ENCODE measurements around the gene VIPAS39. TPM values are rescaled to one million over a fixed set of nuclear protein-coding genes. Genes with fewer than 3 reads are reported as not detected.

The VIPAS39 gene
- total RNA-seq, 1 donor from 2014 or later, result 24.3 TPM

GRCh38 chr14:77498120-77498979 lies 40.9 kb upstream of the VIPAS39 start, which contains the start of gene ISM2:
Gene ISM2 (minus strand): TSS chr14:77498816. CDS start chr14:77498793, 23 bp downstream.
- Mint-ChIP-seq H3K36me3 (ENCODE audit: low read depth) (peaks cover 4% of the 10 kb centered on the region), H3K27ac (ENCODE audit: unreplicated experiment) (peak within 1 kb of the TSS; percentile 33), H3K9me3 (ENCODE audit: low read depth) (peaks cover 3% of the 10 kb centered on the region), H3K4me3 (ENCODE audit: unreplicated experiment) (peak within 1 kb of the TSS; percentile 57), H3K27me3 (ENCODE audit: low read depth) (peaks cover 11% of the 10 kb centered on the region), H3K4me1 (ENCODE audit: low read depth) (peaks cover 4% of the 10 kb centered on the region)
- no peak for TF ChIP-seq CTCF (IDR thresholded peaks at IDR 0.05)
- no peak for DNase-seq (ENCODE audit: low spot score)

GRCh38 chr14:77495334-77495733 lies 37.9 kb upstream of the VIPAS39 start:
- Mint-ChIP-seq H3K9me3 (ENCODE audit: low read depth) (no peaks in the 10 kb centered on the region), H3K36me3 (ENCODE audit: low read depth) (no peaks in the 10 kb centered on the region), H3K27ac (ENCODE audit: unreplicated experiment) (no peak overlapping the region), H3K27me3 (ENCODE audit: low read depth) (peaks cover 11% of the 10 kb centered on the region), H3K4me3 (ENCODE audit: unreplicated experiment) (no peak overlapping the region), H3K4me1 (ENCODE audit: low read depth) (peaks cover 4% of the 10 kb centered on the region)
- TF ChIP-seq CTCF (IDR thresholded peaks at IDR 0.05), result no peak
- DNase-seq (ENCODE audit: low spot score), result no peak

GRCh38 chr14:77491056-77491455 lies 33.7 kb upstream of the VIPAS39 start:
- TF ChIP-seq CTCF (IDR thresholded peaks at IDR 0.05), result no peak
- no peak for DNase-seq (ENCODE audit: low spot score)
- no peaks in the 10 kb centered on the region for H3K4me1 Mint-ChIP-seq (ENCODE audit: low read depth)
- no peak overlapping the region for H3K4me3 Mint-ChIP-seq (ENCODE audit: unreplicated experiment)
- H3K36me3 Mint-ChIP-seq (ENCODE audit: low read depth), result no peaks in the 10 kb centered on the region
- no peaks in the 10 kb centered on the region for H3K27me3 Mint-ChIP-seq (ENCODE audit: low read depth)
- H3K9me3 Mint-ChIP-seq (ENCODE audit: low read depth), result no peaks in the 10 kb centered on the region
- H3K27ac Mint-ChIP-seq (ENCODE audit: unreplicated experiment), result no peak overlapping the region

- no peak for TF ChIP-seq CTCF (IDR thresholded peaks at IDR 0.05)
- DNase-seq (ENCODE audit: low spot score), result no peak
- Mint-ChIP-seq H3K36me3 (ENCODE audit: low read depth) (no peaks in the 10 kb centered on the region), H3K4me3 (ENCODE audit: unreplicated experiment) (no peak overlapping the region), H3K9me3 (ENCODE audit: low read depth) (no peaks in the 10 kb centered on the region), H3K27ac (ENCODE audit: unreplicated experiment) (no peak overlapping the region), H3K4me1 (ENCODE audit: low read depth) (no peaks in the 10 kb centered on the region), H3K27me3 (ENCODE audit: low read depth) (no peaks in the 10 kb centered on the region)
Measured at GRCh38 chr14:77490347-77490986, 33.1 kb upstream of the VIPAS39 start.

- Mint-ChIP-seq H3K4me1 (ENCODE audit: low read depth) (no peaks in the 10 kb centered on the region), H3K27ac (ENCODE audit: unreplicated experiment) (no peak overlapping the region), H3K27me3 (ENCODE audit: low read depth) (no peaks in the 10 kb centered on the region), H3K4me3 (ENCODE audit: unreplicated experiment) (no peak overlapping the region), H3K9me3 (ENCODE audit: low read depth) (no peaks in the 10 kb centered on the region), H3K36me3 (ENCODE audit: low read depth) (no peaks in the 10 kb centered on the region)
- TF ChIP-seq CTCF (IDR thresholded peaks at IDR 0.05), result no peak
- DNase-seq (ENCODE audit: low spot score), result no peak
Measured at GRCh38 chr14:77489041-77489440, 31.6 kb upstream of the VIPAS39 start.

All from chondrocyte (in vitro differentiated cells).